Activated T-helper 1 cell treated with Interleukin-2 at 50 U/mL for 16 hours (primary cell): ENCODE data around the gene HBQ1.
"Not testable (repeated sequence)": the region's sequence is repeated elsewhere in the genome, so short reads cannot be mapped to it uniquely, and the experiment has no call there.

ENCODE experiments used
- DNase-seq: peaks from one replicate; pipeline ENCODE4 v3.0.0-alpha.2; 2020; ENCODE audit warnings: low read depth

The HBQ1 gene

GRCh38 chr16:176477-177382, 3.5 kb upstream of the HBQ1 start, which contains the start of gene HBA1:
Gene HBA1 (plus strand): TSS chr16:176680. CDS start chr16:176717, 37 bp downstream.
- not testable (repeated sequence) for DNase-seq

GRCh38 chr16:177394-177822, 2.9 kb upstream of the HBQ1 start:
- DNase-seq: no peak

- DNase-seq: no peak
Observed at GRCh38 chr16:177981-178667, 2.1 kb upstream of the HBQ1 start.

GRCh38 chr16:178668-179015, 1.6 kb upstream of the HBQ1 start:
- no peak for DNase-seq

GRCh38 chr16:179211-180092, 807 bp upstream of the HBQ1 start:
- DNase-seq: no peak

GRCh38 chr16:180681-181564, 664 bp downstream of the HBQ1 start:
- DNase-seq: no peak

GRCh38 chr16:181565-182021, 1.3 kb downstream of the HBQ1 start:
- peak; percentile 76 for DNase-seq

GRCh38 chr16:183005-183404, 2.7 kb downstream of the HBQ1 start:
- no peak for DNase-seq

GRCh38 chr16:185213-185612, 5.0 kb downstream of the HBQ1 start:
- DNase-seq: no peak

GRCh38 chr16:185691-186090, 5.4 kb downstream of the HBQ1 start:
- no peak for DNase-seq

- no peak for DNase-seq
Observed at GRCh38 chr16:187330-187729, 7.1 kb downstream of the HBQ1 start.

- DNase-seq: no peak
Observed at GRCh38 chr16:188674-189073, 8.4 kb downstream of the HBQ1 start.

GRCh38 chr16:189604-190186, 9.4 kb downstream of the HBQ1 start:
- DNase-seq: no peak

GRCh38 chr16:191831-192230, 11.6 kb downstream of the HBQ1 start:
- no peak for DNase-seq

GRCh38 chr16:192686-193085, 12.4 kb downstream of the HBQ1 start:
- no peak for DNase-seq

- DNase-seq: no peak
Observed at GRCh38 chr16:193441-193840, 13.2 kb downstream of the HBQ1 start.

- no peak for DNase-seq
Observed at GRCh38 chr16:194516-194915, 14.3 kb downstream of the HBQ1 start.

- DNase-seq: no peak
Observed at GRCh38 chr16:200388-200787, 20.1 kb downstream of the HBQ1 start.

GRCh38 chr16:203246-203645, 23.0 kb downstream of the HBQ1 start:
- no peak for DNase-seq

- DNase-seq: not testable (repeated sequence)
Observed at GRCh38 chr16:204046-204445, 23.8 kb downstream of the HBQ1 start.

GRCh38 chr16:209359-209758, 29.1 kb downstream of the HBQ1 start:
- not testable (repeated sequence) for DNase-seq
